K562 (cell line): ENCODE data around the gene ANO4. TPM values are rescaled to one million over a fixed set of nuclear protein-coding genes. Genes with fewer than 3 reads are reported as not detected.

ENCODE experiments used
- CCNT2 ChIP-seq: IDR thresholded peaks from 2 replicates; pipeline ENCODE4 v1.6.1; 2011; ENCODE audit warnings: borderline replicate concordance, low read depth, mild to moderate bottlenecking, moderate library complexity, mixed read lengths, low read length; ENCODE audit not compliant: insufficient read length; ENCODE audit errors: extremely low read depth
- IRF1 ChIP-seq: sonication (generic); formaldehyde crosslinking; IDR thresholded peaks from 2 replicates; pipeline ENCODE4 v1.8.0; 2022; ENCODE audit warnings: missing genetic modification reagents, mild to moderate bottlenecking, borderline replicate concordance
- MAZ ChIP-seq, 2 experiments: fragments of 450-650 bp in 1 of 2; sonication (generic) in 1 of 2; formaldehyde crosslinking; IDR thresholded peaks in 1 of 2; conservative IDR thresholded peaks in 1 of 2; 2 replicates each; pipeline versions ENCODE4 v1.4.0 to v1.5.0; 2020; ENCODE audit warnings: mild to moderate bottlenecking in 1 of 2, missing genetic modification reagents in 1 of 2
- NRF1 ChIP-seq, 2 experiments: fragments of 450-650 bp; IDR thresholded peaks in 1 of 2; conservative IDR thresholded peaks in 1 of 2; 2 replicates each; pipeline ENCODE4 v1.6.1; 2014; ENCODE audit warnings: mild to moderate bottlenecking in 2 of 2
- PCBP2 ChIP-seq: fragments of 200-400 bp; formaldehyde crosslinking; IDR thresholded peaks from 2 replicates; pipeline ENCODE4 v1.6.1; 2018; ENCODE audit warnings: low read length, low read depth, mild to moderate bottlenecking, moderate library complexity; ENCODE audit not compliant: poor library complexity, severe bottlenecking
- PHTF2 ChIP-seq: fragments of 250-450 bp; sonication (Bioruptor Pico); IDR thresholded peaks from 2 replicates; pipeline ENCODE4 v1.5.0; 2021; ENCODE audit warnings: mild to moderate bottlenecking
- ZBTB49 ChIP-seq: sonication (generic); formaldehyde crosslinking; IDR thresholded peaks from 2 replicates; pipeline ENCODE4 v1.8.0; 2022; ENCODE audit warnings: missing genetic modification reagents, mild to moderate bottlenecking, borderline replicate concordance
- ZFP1 ChIP-seq: fragments of 450-650 bp; formaldehyde crosslinking; IDR thresholded peaks from 2 replicates; pipeline ENCODE4 v1.4.0; 2020; ENCODE audit warnings: mild to moderate bottlenecking, mixed read lengths
- ZNF436 ChIP-seq: fragments of 250-450, 450-650 bp; sonication (Bioruptor Pico); formaldehyde crosslinking; IDR thresholded peaks from 2 replicates; pipeline ENCODE4 v1.7.0; 2020; ENCODE audit warnings: mild to moderate bottlenecking
- polyA plus RNA-seq, 8 experiments: library from polyadenylated mRNA; depleted of rRNA in 4 of 8; stranded (reverse) in 5 of 8; unstranded in 3 of 8; fragments of >200 nt; fragmentation: Nextera tagmentation in 2 of 8; fragmentation: Illumina TruSeq in 1 of 8; extraction: Ambion mirVana in 2 of 8; extraction: Trizol in 1 of 8; gene quantifications; 2 replicates each; pipeline versions ENCODE4 v1.2.1 to v1.2.3, GENCODE V29; 2011 to 2014; ENCODE audit warnings: inconsistent platforms in 1 of 8, missing spikeins in 1 of 8
- total RNA-seq, 7 experiments: library from RNA; depleted of rRNA in 6 of 7; stranded (reverse); fragments of >200 nt in 6 of 7; fragmentation: Illumina TruSeq in 2 of 7; extraction: Trizol in 2 of 7; gene quantifications; 2 replicates each; pipeline versions ENCODE4 v1.2.1 to v1.2.3, GENCODE V29; 2011 to 2021; ENCODE audit warnings: low replicate concordance in 1 of 7
- TF ChIP-seq, protein P1 (sequence below), 2 experiments: fragments of 450-650 bp in 1 of 2; sonication (generic) in 1 of 2; formaldehyde crosslinking in 1 of 2; IDR thresholded peaks in 1 of 2; conservative IDR thresholded peaks in 1 of 2; 2 replicates each; pipeline versions ENCODE4 v1.6.1 to v1.8.1; 2016 to 2023; ENCODE audit warnings: mild to moderate bottlenecking in 2 of 2, moderate library complexity in 2 of 2, inconsistent platforms in 1 of 2, missing genetic modification reagents in 1 of 2
- TF ChIP-seq, protein P2 (sequence below): sonication (generic); formaldehyde crosslinking; IDR thresholded peaks from 2 replicates; pipeline ENCODE4 v1.8.1; 2023; ENCODE audit warnings: mild to moderate bottlenecking, missing genetic modification reagents
- TF ChIP-seq, protein P3 (sequence below): fragments of 250-450 bp; sonication (Bioruptor Pico); IDR thresholded peaks from 2 replicates; pipeline ENCODE4 v1.4.0; 2020; ENCODE audit warnings: mild to moderate bottlenecking, moderate library complexity
- TF ChIP-seq, protein P4 (sequence below): IDR thresholded peaks from 2 replicates; pipeline ENCODE4 v1.6.1; 2011; ENCODE audit warnings: borderline replicate concordance, low read depth, mild to moderate bottlenecking, moderate library complexity, low read length; ENCODE audit not compliant: insufficient read depth, poor library complexity, severe bottlenecking

ANO4 gene
- total and polyA plus RNA-seq, 9 of the 15 experiments (the other 6 are each of a cell fraction or from before 2014, with no cell fraction given): not detected

DNA sequence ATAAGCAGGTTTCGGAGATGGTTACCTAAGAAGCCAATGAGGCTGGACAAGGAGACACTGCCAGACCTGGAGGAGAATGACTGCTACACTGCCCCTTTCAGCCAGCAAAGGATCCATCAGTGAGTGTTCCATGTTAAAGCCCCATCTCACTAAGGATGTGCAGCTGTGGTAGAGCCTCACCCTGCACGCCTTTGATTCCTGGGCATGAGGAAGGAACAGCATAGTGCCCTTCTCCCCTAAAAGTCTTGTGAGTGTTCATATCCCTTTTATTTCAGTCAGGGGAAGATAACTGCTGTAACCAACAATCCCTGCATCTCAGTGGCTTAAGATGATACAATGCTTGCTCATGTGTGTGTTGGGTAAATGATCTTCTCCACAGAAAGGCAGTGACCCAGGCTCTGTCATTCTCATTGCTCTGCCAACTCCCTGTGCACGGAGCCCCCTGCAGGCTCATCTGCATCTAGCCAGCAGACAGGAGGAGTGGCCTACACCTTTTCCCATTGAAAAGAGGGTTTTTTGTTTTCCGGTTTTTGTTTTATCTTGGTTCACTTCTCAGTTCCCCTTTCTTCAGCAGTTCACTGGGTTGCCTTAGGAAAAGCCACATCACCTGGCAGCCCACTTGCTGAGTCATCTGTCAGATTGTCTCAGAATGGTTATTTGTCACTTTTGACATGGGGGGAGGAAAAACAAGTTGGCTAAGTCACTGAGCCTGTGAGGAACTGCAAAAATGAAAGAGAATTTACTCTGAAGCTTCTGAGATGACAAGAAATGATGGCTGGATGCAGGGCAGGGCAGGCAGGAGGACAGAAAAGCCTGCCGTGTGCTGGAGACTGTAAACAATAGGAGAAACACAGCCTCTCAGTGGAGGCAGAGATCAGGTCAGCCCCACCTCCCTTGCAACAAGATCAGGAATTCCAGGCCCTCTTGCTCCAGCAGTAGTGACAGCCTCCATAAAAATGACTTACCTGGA is 193.3 kb downstream of the ANO4 start (continued):
- TF ChIP-seq, protein P1, sequence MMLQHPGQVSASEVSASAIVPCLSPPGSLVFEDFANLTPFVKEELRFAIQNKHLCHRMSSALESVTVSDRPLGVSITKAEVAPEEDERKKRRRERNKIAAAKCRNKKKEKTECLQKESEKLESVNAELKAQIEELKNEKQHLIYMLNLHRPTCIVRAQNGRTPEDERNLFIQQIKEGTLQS (IDR thresholded peaks at IDR 0.05): peak; percentile 65
- TF ChIP-seq, protein P1 (CRISPR knock-in tag; conservative IDR thresholded peaks at IDR 0.05): no peak
- TF ChIP-seq ZBTB49 (CRISPR knock-in tag) (no peak), CCNT2 (no peak), ZNF436 (no peak), IRF1 (no peak), PHTF2 (CRISPR knock-in tag) (no peak), PCBP2 (no peak), MAZ (CRISPR knock-in tag; conservative IDR thresholded peaks at IDR 0.05 in 1 of 2, IDR thresholded peaks at IDR 0.05 in 1 of 2) (no peak), ZFP1 (CRISPR knock-in tag) (no peak), NRF1 (conservative IDR thresholded peaks at IDR 0.05 in 1 of 2, IDR thresholded peaks at IDR 0.05 in 1 of 2) (no peak)
- TF ChIP-seq, protein P2, sequence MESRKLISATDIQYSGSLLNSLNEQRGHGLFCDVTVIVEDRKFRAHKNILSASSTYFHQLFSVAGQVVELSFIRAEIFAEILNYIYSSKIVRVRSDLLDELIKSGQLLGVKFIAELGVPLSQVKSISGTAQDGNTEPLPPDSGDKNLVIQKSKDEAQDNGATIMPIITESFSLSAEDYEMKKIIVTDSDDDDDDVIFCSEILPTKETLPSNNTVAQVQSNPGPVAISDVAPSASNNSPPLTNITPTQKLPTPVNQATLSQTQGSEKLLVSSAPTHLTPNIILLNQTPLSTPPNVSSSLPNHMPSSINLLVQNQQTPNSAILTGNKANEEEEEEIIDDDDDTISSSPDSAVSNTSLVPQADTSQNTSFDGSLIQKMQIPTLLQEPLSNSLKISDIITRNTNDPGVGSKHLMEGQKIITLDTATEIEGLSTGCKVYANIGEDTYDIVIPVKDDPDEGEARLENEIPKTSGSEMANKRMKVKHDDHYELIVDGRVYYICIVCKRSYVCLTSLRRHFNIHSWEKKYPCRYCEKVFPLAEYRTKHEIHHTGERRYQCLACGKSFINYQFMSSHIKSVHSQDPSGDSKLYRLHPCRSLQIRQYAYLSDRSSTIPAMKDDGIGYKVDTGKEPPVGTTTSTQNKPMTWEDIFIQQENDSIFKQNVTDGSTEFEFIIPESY (CRISPR knock-in tag): no peak
- TF ChIP-seq, protein P3, sequence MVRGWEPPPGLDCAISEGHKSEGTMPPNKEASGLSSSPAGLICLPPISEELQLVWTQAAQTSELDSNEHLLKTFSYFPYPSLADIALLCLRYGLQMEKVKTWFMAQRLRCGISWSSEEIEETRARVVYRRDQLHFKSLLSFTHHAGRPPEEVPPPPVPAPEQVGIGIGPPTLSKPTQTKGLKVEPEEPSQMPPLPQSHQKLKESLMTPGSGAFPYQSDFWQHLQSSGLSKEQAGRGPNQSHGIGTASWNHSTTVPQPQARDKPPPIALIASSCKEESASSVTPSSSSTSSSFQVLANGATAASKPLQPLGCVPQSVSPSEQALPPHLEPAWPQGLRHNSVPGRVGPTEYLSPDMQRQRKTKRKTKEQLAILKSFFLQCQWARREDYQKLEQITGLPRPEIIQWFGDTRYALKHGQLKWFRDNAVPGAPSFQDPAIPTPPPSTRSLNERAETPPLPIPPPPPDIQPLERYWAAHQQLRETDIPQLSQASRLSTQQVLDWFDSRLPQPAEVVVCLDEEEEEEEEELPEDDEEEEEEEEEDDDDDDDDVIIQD (CRISPR knock-in tag): no peak
- TF ChIP-seq, protein P4, sequence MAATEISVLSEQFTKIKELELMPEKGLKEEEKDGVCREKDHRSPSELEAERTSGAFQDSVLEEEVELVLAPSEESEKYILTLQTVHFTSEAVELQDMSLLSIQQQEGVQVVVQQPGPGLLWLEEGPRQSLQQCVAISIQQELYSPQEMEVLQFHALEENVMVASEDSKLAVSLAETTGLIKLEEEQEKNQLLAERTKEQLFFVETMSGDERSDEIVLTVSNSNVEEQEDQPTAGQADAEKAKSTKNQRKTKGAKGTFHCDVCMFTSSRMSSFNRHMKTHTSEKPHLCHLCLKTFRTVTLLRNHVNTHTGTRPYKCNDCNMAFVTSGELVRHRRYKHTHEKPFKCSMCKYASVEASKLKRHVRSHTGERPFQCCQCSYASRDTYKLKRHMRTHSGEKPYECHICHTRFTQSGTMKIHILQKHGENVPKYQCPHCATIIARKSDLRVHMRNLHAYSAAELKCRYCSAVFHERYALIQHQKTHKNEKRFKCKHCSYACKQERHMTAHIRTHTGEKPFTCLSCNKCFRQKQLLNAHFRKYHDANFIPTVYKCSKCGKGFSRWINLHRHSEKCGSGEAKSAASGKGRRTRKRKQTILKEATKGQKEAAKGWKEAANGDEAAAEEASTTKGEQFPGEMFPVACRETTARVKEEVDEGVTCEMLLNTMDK: no peak
